HEK293T (cell line): ENCODE measurements around the gene ACSL6.

ENCODE experiments used
- BHLHE40 ChIP-seq: fragments of 450-650 bp; IDR thresholded peaks from 2 replicates; pipeline ENCODE4 v1.6.1; 2016; ENCODE audit warnings: mild to moderate bottlenecking, moderate library complexity, borderline replicate concordance
- CTBP1 ChIP-seq: fragments of 450-650 bp; IDR thresholded peaks from 2 replicates; pipeline ENCODE4 v1.6.1; 2016; ENCODE audit warnings: borderline replicate concordance
- FOXA1 ChIP-seq: fragments of 450-650 bp; IDR thresholded peaks from 2 replicates; pipeline ENCODE4 v1.6.1; 2016; ENCODE audit warnings: mild to moderate bottlenecking
- HDGF ChIP-seq: fragments of 450-650 bp; IDR thresholded peaks from 2 replicates; pipeline ENCODE4 v1.6.1; 2017; ENCODE audit warnings: antibody characterized with exemption, borderline replicate concordance
- SP1 ChIP-seq: fragments of 450-650 bp; IDR thresholded peaks from 2 replicates; pipeline ENCODE4 v1.6.1; 2017
- TARDBP ChIP-seq: fragments of 450-650 bp; IDR thresholded peaks from 2 replicates; pipeline ENCODE4 v1.6.1; 2016
- ZNF384 ChIP-seq: fragments of 450-650 bp; IDR thresholded peaks from 2 replicates; pipeline ENCODE4 v1.6.1; 2016

DNA sequence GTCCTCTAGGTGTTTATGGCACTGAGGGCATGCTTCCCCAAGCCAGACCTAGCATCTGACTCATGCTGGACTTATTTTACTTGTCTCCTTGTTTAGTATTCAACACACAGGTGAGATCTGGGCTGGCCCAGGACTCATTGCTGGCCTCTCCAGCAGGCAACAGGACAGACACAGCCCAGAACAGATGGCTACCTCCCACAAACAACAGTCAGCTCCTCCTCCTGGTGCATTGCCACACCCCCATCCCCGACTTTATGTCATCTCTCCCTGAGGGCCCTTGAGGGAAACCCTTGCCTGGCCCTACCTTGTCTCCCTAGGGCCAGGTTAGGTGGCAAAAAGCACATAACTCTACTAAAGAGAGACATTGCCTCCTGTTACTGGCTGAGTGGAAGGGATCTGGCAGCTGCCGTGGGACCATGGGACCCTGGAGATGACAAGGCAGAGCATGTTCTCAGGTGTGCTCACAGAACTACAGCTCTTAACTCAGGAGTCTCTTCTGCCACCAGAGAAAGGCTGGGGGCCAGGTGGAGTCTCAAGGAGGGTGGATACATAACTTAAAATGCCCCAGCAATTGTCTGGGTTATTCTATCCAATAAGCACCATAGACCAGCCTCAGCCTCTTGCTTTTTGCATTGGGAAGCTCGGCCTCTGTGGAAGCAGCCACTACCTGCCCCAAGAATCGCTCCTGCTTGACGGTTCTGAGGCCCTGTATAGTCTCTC is 2.3 kb downstream of the ACSL6 start:
- TF ChIP-seq CTBP1 (no peak), TARDBP (no peak), SP1 (no peak), HDGF (no peak), ZNF384 (no peak), BHLHE40 (no peak), FOXA1 (no peak)
